ENCODE data around the gene CEBPZ. TPM values are rescaled to one million over a fixed set of nuclear protein-coding genes. Genes with fewer than 3 reads are reported as not detected.

The CEBPZ gene
- total RNA-seq, 1 donor from 2014 or later = 28.2 TPM

DNA sequence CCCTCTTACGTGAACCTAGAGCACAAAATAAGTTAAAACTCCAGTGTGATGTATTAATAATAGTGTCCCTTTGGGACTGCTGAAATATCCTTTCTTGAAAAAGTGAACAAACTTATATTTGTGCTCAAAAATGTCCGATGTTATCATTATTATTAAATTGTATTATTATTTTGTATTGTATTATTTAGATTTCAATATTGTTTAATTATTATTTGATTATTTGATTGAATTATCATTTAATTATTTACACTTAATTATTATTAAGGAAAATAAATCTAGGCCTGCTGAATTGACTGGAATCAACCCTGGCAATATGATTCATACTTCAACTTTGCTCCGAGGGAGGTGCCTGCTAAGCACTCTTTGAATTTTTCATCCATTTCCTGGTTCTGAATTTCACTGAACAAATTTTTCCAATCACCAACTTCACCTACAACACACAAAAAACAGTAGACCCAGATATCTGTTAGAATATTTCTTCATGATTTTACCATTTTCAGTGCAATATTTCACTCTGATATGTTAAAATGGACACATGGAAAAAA lies 63.7 kb downstream of the CEBPZ start:
- H3K27me3 Mint-ChIP-seq (ENCODE audit: unreplicated experiment) = no peaks in the 10 kb centered on the region

DNA sequence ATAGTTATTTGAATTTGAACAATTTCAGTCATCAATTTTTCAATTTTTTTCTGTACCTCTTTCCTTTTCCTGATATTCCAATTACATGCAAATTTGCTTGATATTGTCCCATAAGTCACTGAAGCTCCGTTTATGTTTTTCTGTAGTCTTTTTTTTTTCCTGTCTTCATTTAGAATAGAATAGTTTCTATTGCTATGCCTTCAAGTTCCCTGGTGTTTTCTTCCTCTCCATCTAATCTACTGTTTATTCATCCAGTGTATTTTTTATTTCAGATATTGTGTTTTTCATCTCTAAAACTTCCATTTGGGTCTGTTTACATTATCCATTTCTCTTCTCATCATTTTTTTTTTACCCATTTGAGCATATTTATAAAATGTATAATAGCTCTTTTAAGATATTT lies 66.6 kb downstream of the CEBPZ start:
- no peak overlapping the region for H3K4me3 Mint-ChIP-seq (ENCODE audit: unreplicated experiment)
- H3K9me3 Mint-ChIP-seq (ENCODE audit: unreplicated experiment) = peaks cover 7% of the 10 kb centered on the region
- DNase-seq (ENCODE audit: extremely low spot score, unreplicated experiment) = no peak
- no peak overlapping the region for H3K27ac Mint-ChIP-seq (ENCODE audit: unreplicated experiment)
- TF ChIP-seq, protein P1, sequence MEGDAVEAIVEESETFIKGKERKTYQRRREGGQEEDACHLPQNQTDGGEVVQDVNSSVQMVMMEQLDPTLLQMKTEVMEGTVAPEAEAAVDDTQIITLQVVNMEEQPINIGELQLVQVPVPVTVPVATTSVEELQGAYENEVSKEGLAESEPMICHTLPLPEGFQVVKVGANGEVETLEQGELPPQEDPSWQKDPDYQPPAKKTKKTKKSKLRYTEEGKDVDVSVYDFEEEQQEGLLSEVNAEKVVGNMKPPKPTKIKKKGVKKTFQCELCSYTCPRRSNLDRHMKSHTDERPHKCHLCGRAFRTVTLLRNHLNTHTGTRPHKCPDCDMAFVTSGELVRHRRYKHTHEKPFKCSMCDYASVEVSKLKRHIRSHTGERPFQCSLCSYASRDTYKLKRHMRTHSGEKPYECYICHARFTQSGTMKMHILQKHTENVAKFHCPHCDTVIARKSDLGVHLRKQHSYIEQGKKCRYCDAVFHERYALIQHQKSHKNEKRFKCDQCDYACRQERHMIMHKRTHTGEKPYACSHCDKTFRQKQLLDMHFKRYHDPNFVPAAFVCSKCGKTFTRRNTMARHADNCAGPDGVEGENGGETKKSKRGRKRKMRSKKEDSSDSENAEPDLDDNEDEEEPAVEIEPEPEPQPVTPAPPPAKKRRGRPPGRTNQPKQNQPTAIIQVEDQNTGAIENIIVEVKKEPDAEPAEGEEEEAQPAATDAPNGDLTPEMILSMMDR (IDR thresholded peaks at IDR 0.05) = no peak
- H3K27me3 Mint-ChIP-seq (ENCODE audit: unreplicated experiment) = no peaks in the 10 kb centered on the region
- peaks cover 7% of the 10 kb centered on the region for H3K4me1 Mint-ChIP-seq (ENCODE audit: unreplicated experiment)
- H3K36me3 Mint-ChIP-seq (ENCODE audit: unreplicated experiment) = peaks cover 6% of the 10 kb centered on the region

More for the DNA sequence above, 63.7 kb downstream of the CEBPZ start:
- Mint-ChIP-seq H3K9me3 (ENCODE audit: unreplicated experiment) (peaks cover 7% of the 10 kb centered on the region), H3K4me3 (ENCODE audit: unreplicated experiment) (no peak overlapping the region), H3K4me1 (ENCODE audit: unreplicated experiment) (peaks cover 7% of the 10 kb centered on the region), H3K27ac (ENCODE audit: unreplicated experiment) (no peak overlapping the region), H3K36me3 (ENCODE audit: unreplicated experiment) (peaks cover 6% of the 10 kb centered on the region)
- no peak for DNase-seq (ENCODE audit: extremely low spot score, unreplicated experiment)
- TF ChIP-seq, protein P1 (IDR thresholded peaks at IDR 0.05) = no peak

DNA sequence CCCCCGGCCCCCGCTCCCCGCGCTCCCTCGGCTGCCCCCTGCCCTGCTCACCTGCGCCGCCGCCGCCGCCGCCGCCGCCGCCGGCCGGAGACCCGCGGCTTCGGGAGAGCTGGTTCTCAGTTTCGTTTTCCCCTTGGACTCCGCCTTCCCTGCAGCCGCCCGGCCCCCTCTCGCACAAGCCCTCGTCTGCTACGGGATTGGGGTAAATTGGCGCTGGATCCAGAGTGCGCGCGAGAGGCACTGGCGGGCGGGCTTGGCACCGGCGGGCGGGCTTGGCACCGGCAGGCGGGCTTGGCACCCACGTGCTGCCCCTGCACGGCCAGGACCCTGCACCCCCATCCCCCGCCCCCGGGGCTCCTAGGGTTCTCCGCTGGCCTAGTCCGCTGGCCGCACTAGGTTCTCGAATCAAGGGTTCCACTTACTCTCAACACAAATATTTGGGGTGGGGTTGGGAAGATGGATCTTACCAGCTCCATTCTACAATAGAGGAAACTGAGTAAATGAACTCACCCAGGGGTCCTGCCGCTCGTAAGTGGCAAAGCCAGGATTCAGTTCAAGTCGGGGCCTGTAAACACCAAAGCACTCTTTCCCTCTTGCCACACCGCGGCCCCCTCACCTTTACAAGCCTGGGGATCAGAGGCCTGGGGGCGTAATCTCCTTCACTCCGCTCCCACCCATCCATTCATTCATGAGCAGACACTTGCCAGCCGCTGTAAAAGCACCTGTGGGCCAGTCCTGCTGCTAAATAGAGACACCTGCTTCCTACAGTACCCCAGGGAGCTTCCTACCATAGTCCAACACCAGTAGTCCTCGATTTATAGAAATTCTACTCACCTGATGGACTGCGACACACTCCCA lies 74.3 kb downstream of the CEBPZ start, which contains the start of gene EIF2AK2:
TSS of gene EIF2AK2 (minus strand) at position 124 of the 858 bp plus-strand sequence. CDS start 9,174 bp downstream, outside the sequence.
- peak within 1 kb of the TSS; percentile 93 for H3K27ac Mint-ChIP-seq (ENCODE audit: unreplicated experiment)
- H3K4me1 Mint-ChIP-seq (ENCODE audit: unreplicated experiment) = peaks cover 27% of the 10 kb centered on the region
- no peaks in the 10 kb centered on the region for H3K27me3 Mint-ChIP-seq (ENCODE audit: unreplicated experiment)
- H3K4me3 Mint-ChIP-seq (ENCODE audit: unreplicated experiment) = peak within 1 kb of the TSS; percentile 88
- DNase-seq (ENCODE audit: extremely low spot score, unreplicated experiment) = peak; percentile 95
- H3K9me3 Mint-ChIP-seq (ENCODE audit: unreplicated experiment) = no peaks in the 10 kb centered on the region
- peaks cover 18% of the 10 kb centered on the region for H3K36me3 Mint-ChIP-seq (ENCODE audit: unreplicated experiment)
- TF ChIP-seq, protein P1 (IDR thresholded peaks at IDR 0.05) = no peak

DNA sequence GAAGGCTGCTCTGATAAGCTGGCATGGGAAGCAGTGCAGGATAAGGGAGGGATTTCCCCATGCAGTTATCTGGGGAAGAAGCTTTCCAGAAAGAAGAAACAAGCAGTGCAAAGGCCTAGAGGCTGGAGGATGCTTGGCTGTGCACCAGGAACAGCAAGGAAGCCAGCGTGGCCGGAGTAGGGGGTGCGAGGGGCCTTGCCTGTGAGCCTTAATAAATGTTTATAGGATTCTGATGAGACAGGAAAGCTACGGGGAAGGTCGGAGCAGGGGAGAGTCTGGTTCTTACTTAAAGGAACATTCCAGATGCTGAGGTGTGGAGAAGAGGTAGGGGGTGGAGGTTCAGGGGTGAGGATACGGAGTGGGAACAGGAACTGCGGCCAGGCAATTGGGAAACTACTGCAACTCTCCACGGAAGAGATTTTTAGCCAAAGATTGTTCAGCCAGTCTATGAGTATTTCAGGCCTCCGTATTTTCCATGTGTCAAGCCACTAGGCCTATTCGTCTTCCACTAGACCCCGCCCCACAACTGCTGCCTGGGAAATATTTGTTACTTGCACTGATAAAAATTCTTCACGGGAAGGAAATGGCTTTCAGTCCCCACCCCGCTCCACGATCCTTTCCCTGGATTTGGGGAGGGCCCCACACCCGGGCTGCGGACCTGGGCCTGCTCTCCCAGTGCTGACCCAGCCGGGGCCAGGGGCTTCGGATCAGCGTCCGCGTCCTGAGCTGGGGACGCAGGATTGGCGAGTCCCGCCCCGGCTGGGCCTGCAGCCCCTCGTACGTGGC lies 75.1 kb downstream of the CEBPZ start:
- H3K27ac Mint-ChIP-seq (ENCODE audit: unreplicated experiment) = peak overlapping the region; percentile 93
- peak overlapping the region; percentile 88 for H3K4me3 Mint-ChIP-seq (ENCODE audit: unreplicated experiment)
- H3K9me3 Mint-ChIP-seq (ENCODE audit: unreplicated experiment) = no peaks in the 10 kb centered on the region
- DNase-seq (ENCODE audit: extremely low spot score, unreplicated experiment) = no peak
- peaks cover 18% of the 10 kb centered on the region for H3K36me3 Mint-ChIP-seq (ENCODE audit: unreplicated experiment)
- H3K4me1 Mint-ChIP-seq (ENCODE audit: unreplicated experiment) = peaks cover 27% of the 10 kb centered on the region
- no peaks in the 10 kb centered on the region for H3K27me3 Mint-ChIP-seq (ENCODE audit: unreplicated experiment)
- TF ChIP-seq, protein P1 (IDR thresholded peaks at IDR 0.05) = no peak
